Urothelium cell line (cell line): ENCODE measurements around the gene SLC18B1.

Source experiments
- DNase-seq: peaks from one replicate; pipeline ENCODE4 v3.0.0; 2011; ENCODE audit warnings: low spot score, mixed read lengths
- FAIRE-seq: peaks from 2 replicates; lab custom pipeline; 2011; peaks lifted over from hg19 to GRCh38; lab: Jason Lieb, UNC

SLC18B1 gene

GRCh38 chr6:132797951-132798868 lies at the start of gene SLC18B1:
TSS of gene SLC18B1 (minus strand) at chr6:132798637. CDS start at chr6:132798456, 181 bp downstream.
- FAIRE-seq (no peak), DNase-seq (peak; percentile 60)

GRCh38 chr6:132843316-132844035 lies 45.0 kb upstream of the SLC18B1 start:
- FAIRE-seq, result no peak
- DNase-seq, result no peak

- DNase-seq (no peak), FAIRE-seq (no peak)
Observed at GRCh38 chr6:132841966-132842365, 43.5 kb upstream of the SLC18B1 start.

- DNase-seq (no peak), FAIRE-seq (no peak)
Observed at GRCh38 chr6:132832891-132833290, 34.5 kb upstream of the SLC18B1 start.

- no peak for DNase-seq
- FAIRE-seq, result no peak
Observed at GRCh38 chr6:132830334-132830751, 31.9 kb upstream of the SLC18B1 start.

- no peak for DNase-seq
Observed at GRCh38 chr6:132820629-132821381, 22.4 kb upstream of the SLC18B1 start.

GRCh38 chr6:132819405-132820161 lies 21.1 kb upstream of the SLC18B1 start:
- DNase-seq, result no peak
- FAIRE-seq, result no peak

More at GRCh38 chr6:132820629-132821381, 22.4 kb upstream of the SLC18B1 start:
- no peak for FAIRE-seq

- FAIRE-seq, result no peak
Observed at GRCh38 chr6:132818404-132819359, 20.2 kb upstream of the SLC18B1 start.

GRCh38 chr6:132817554-132818403 lies 19.3 kb upstream of the SLC18B1 start:
- no peak for DNase-seq
- no peak for FAIRE-seq

More at GRCh38 chr6:132818404-132819359, 20.2 kb upstream of the SLC18B1 start:
- DNase-seq, result no peak

- DNase-seq (no peak), FAIRE-seq (no peak)
Observed at GRCh38 chr6:132816660-132817059, 18.2 kb upstream of the SLC18B1 start.

GRCh38 chr6:132814716-132815570 lies 16.5 kb upstream of the SLC18B1 start:
- DNase-seq (no peak), FAIRE-seq (no peak)

- no peak for FAIRE-seq
- peak; percentile 19 for DNase-seq
Observed at GRCh38 chr6:132813173-132813856, 14.9 kb upstream of the SLC18B1 start.

GRCh38 chr6:132812756-132813172 lies 14.3 kb upstream of the SLC18B1 start:
- FAIRE-seq (no peak), DNase-seq (peak; percentile 17)

GRCh38 chr6:132812255-132812732 lies 13.9 kb upstream of the SLC18B1 start:
- FAIRE-seq, result no peak

GRCh38 chr6:132811276-132811675 lies 12.8 kb upstream of the SLC18B1 start:
- no peak for FAIRE-seq
- DNase-seq, result no peak

More at GRCh38 chr6:132812255-132812732, 13.9 kb upstream of the SLC18B1 start:
- no peak for DNase-seq

GRCh38 chr6:132805548-132805947 lies 7.1 kb upstream of the SLC18B1 start:
- DNase-seq (no peak), FAIRE-seq (no peak)
